Adrenal gland (tissue), 5 donors: Measurements from ENCODE around the gene TFDP2.

Experiments
- CTCF ChIP-seq, 6 experiments: fragments of 450-650 bp in 4 of 6; fragments of 200-600 bp in 2 of 6; sonication (generic) in 1 of 6; IDR thresholded peaks; 1 replicate in 5 of 6; 2 replicates in 1 of 6; pipeline versions ENCODE4 v1.5.1 to v1.8.0; 2016 to 2021; ENCODE audit warnings: antibody characterized with exemption in 6 of 6, mild to moderate bottlenecking in 2 of 6, moderate library complexity in 1 of 6
- POLR2A ChIP-seq, 2 donors: fragments of 450-650 bp; IDR thresholded peaks; one replicate each; pipeline ENCODE4 v1.6.1; 2017; ENCODE audit warnings: antibody characterized with exemption in 2 of 2, mild to moderate bottlenecking in 2 of 2, moderate library complexity in 1 of 2
- donor health status: DM: no; HTN: no; CAD: no.

GRCh38 chr3:142072816-142073215 lies 76.5 kb downstream of the TFDP2 start:
- TF ChIP-seq CTCF (IDR thresholded peaks at IDR 0.05) (no peak), POLR2A (IDR thresholded peaks at IDR 0.05) (no peak)
